Measurements from ENCODE around the gene METTL18. TPM values are rescaled to one million over a fixed set of nuclear protein-coding genes. Genes with fewer than 3 reads are reported as not detected.
"Not testable (repeated sequence)": the region's sequence is repeated elsewhere in the genome, so short reads cannot be mapped to it uniquely, and the experiment has no call there.

The METTL18 gene
- total RNA-seq = 4.2 TPM
- long read RNA-seq, partial matches to known transcripts = 0 of 3 reads
- long read RNA-seq, other reads (novel, unspliced or antisense) = 0 of 3 reads

- DNase-seq (ENCODE audit: low spot score) = peak; percentile 96
- intact Hi-C loops (cut with DNase I) = loop anchor here (2.0 to 5.0 kb wide), 2 partner anchors 57 to 98 kb away; partner anchors contain the start of gene SCYL3
Measured at GRCh38 chr1:169794530-169795416, at the start of gene METTL18. TSS of gene METTL18 (minus strand) at chr1:169794907. CDS start at chr1:169793695, 1,212 bp downstream.

- no peak for DNase-seq (ENCODE audit: low spot score)
- intact Hi-C loops (cut with DNase I) = no loop called here
Measured at GRCh38 chr1:169838942-169839341, 44.2 kb upstream of the METTL18 start.

GRCh38 chr1:169836198-169836597 is 41.5 kb upstream of the METTL18 start:
- intact Hi-C loops (cut with DNase I) = no loop called here
- DNase-seq (ENCODE audit: low spot score) = no peak

GRCh38 chr1:169835647-169836046 is 40.9 kb upstream of the METTL18 start:
- no peak for DNase-seq (ENCODE audit: low spot score)
- intact Hi-C loops (cut with DNase I) = no loop called here

GRCh38 chr1:169834869-169835268 is 40.2 kb upstream of the METTL18 start:
- intact Hi-C loops (cut with DNase I) = no loop called here
- no peak for DNase-seq (ENCODE audit: low spot score)

- DNase-seq (ENCODE audit: low spot score) = no peak
- intact Hi-C loops (cut with DNase I) = no loop called here
Measured at GRCh38 chr1:169833179-169833901, 38.6 kb upstream of the METTL18 start.

GRCh38 chr1:169829671-169830070 is 35.0 kb upstream of the METTL18 start:
- intact Hi-C loops (cut with DNase I) = no loop called here
- no peak for DNase-seq (ENCODE audit: low spot score)

DNA sequence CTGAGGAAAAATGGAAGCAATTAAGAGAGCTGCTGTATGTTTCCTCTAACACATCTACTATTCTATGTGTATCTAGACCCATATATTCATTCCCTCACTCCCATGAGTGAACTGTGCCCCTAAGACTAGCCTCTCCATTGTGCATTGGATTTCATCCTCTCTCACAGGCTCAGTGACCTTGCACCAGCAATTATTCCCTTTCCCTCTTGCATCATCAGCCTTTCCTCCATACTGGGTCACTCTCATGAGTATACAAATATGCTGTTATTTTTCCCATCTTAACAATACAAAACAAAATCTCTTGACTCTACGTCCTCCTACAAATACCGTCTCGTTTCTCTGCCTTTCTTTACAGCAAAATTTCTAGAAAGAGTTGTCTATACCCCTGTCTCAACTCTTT is 29.4 kb upstream of the METTL18 start:
- no peak for DNase-seq (ENCODE audit: low spot score)
- intact Hi-C loops (cut with DNase I) = no loop called here

DNA sequence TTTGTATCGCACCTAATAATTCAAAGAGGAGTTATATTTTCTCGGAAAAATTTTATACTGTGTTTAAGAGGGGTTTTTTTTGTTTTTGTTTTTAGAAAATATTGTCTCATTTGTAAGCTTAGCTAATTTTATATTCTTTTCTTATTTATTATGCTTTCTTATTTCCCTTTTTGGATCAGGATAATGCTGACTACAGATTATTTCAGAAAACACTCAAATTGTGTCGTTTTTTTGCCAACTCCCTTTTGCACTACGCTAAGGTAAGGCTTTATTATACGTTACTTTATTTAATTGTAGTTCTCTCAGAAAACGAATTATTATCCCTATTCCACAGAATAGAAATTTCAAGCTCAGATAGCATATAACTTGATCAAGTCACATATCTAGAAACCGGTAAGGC is 26.8 kb upstream of the METTL18 start:
- intact Hi-C loops (cut with DNase I) = no loop called here
- no peak for DNase-seq (ENCODE audit: low spot score)

DNA sequence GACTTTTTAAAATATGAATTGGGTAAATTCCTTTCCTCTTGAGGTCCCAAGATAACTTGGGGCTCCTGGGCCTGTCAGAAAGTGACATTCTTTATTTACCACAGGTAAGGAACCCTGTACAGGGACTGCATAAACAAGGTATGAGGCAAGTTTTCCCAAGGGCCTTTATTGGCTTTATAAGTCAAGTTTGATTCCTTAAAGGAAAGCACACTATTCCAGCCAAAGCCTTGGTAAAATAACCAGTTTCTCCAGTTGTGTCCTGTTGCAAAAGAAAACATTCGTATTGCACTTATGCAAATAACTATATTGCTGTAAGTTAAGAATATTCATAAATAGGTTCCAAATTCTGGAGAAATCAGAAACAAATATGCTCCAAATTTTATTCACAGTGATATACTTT is 21.9 kb upstream of the METTL18 start:
- intact Hi-C loops (cut with DNase I) = no loop called here

GRCh38 chr1:169814265-169814664 is 19.6 kb upstream of the METTL18 start:
- DNase-seq (ENCODE audit: low spot score) = no peak
- intact Hi-C loops (cut with DNase I) = no loop called here

More for the DNA sequence above, 21.9 kb upstream of the METTL18 start:
- DNase-seq (ENCODE audit: low spot score) = no peak

GRCh38 chr1:169812131-169812530 is 17.4 kb upstream of the METTL18 start:
- intact Hi-C loops (cut with DNase I) = no loop called here
- DNase-seq (ENCODE audit: low spot score) = no peak

- DNase-seq (ENCODE audit: low spot score); intact Hi-C loops (cut with DNase I): not testable (repeated sequence)
Measured at GRCh38 chr1:169811418-169812035, 16.8 kb upstream of the METTL18 start.

DNA sequence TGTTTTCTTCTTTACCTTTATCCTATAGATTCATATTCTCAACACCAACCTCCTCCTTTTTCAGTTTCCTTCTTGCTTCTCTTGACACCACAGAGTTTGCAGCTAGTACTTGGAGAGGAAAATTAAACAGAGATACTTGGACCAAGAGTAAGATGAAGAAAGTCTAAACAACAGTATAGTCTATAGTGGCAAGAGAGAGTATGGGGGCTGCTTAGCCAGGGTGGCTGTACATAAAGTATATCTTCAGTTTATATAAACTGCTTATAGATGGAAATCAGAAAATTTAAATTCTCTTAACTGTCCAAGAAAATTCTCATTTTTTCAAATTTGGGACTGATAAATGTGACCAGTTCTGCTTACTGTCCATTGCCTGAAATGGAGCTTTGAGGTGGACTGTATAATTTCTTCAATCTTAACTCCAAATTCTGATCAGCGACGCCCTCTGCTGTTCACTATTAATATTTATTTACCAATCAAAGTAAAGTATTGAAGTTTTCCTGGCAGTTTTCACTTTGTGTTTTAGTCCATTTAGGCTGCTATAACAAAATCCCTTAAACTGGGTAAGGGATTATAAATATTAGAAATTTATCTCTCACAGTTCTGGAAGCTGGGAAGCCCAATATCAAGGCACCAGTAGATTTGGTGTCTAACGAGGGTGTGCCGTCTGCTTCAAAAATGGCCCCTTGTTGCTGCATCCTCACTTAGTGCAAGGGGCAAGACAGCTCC is 14.8 kb upstream of the METTL18 start:
- intact Hi-C loops (cut with DNase I) = loop anchor here (2.0 to 5.0 kb wide), 2 partner anchors 209 to 257 kb away; no protein-coding TSS in a partner anchor
- DNase-seq (ENCODE audit: low spot score) = no peak

GRCh38 chr1:169804941-169805340 is 10.2 kb upstream of the METTL18 start:
- no peak for DNase-seq (ENCODE audit: low spot score)
- intact Hi-C loops (cut with DNase I) = loop anchor here (5.0 kb wide), 1 partner anchor 253 kb away; no protein-coding TSS in a partner anchor

- intact Hi-C loops (cut with DNase I) = no loop called here
- DNase-seq (ENCODE audit: low spot score) = no peak
Measured at GRCh38 chr1:169802888-169803287, 8.2 kb upstream of the METTL18 start.

DNA sequence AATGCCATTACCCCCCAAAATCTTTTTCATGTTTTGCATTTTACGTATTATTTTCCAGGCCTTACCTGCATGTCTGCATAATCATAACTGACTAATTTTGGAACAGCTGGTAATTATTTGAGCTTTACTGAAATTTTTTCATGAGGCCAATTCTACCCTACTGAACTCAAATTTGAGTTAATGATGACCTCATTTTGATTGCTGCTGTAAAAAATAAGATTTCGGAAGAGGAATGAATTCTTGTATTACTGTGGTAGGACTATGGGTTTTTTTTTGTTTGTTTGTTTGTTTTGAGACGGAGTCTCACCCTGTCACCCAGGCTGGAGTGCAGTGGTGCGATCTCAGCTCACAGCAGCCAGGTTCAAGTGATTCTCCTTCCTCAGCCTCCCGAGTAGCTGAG is 2.6 kb upstream of the METTL18 start:
- intact Hi-C loops (cut with DNase I) = no loop called here
- DNase-seq (ENCODE audit: low spot score) = no peak

GRCh38 chr1:169796274-169796810 is 1.6 kb upstream of the METTL18 start:
- DNase-seq (ENCODE audit: low spot score) = no peak
- intact Hi-C loops (cut with DNase I) = no loop called here

- intact Hi-C loops (cut with DNase I) = loop anchor here (2.0 kb wide), 1 partner anchor 97 kb away; the partner anchor contains the start of gene SCYL3
- no peak for DNase-seq (ENCODE audit: low spot score)
Measured at GRCh38 chr1:169795687-169796086, 980 bp upstream of the METTL18 start.
